PC-3 (cell line): Measurements from ENCODE around the gene COL16A1. TPM values are rescaled to one million over a fixed set of nuclear protein-coding genes. Genes with fewer than 3 reads are reported as not detected.

Experiments used
- ATAC-seq: fragments of 200-7000 bp; cut with Tn5 transposase; 2 replicates; pipeline ENCODE4 v1.9.1; 2020; ENCODE audit warnings: mild to moderate bottlenecking, moderate library complexity
- BruUV-seq: library from RNA; stranded (reverse); fragments of 400-500 nt; replicated peaks from 2 replicates; lab custom pipeline; 2021; lab: Mats Ljungman, UMichigan
- CTCF ChIA-PET: fragments of 300-600 bp; sonication (Branson Sonifier 250); formaldehyde crosslinking; loops from one replicate; lab custom pipeline; 2022; ENCODE audit warnings: antibody characterized with exemption; lab: Charles Lee
- POLR2A ChIA-PET: fragments of 300-600 bp; sonication (Branson Sonifier 250); formaldehyde crosslinking; loops from one replicate; lab custom pipeline; 2022; ENCODE audit warnings: antibody characterized with exemption; ENCODE audit not compliant: unreplicated experiment; lab: Charles Lee
- DNase-seq: peaks from one replicate; pipeline ENCODE4 v3.0.0-alpha.2; 2015
- H2AFZ ChIP-seq: fragments of 300-600 bp; sonication (generic); 2 replicates; pipeline ENCODE4 v1.6.0; 2016; ENCODE audit warnings: antibody characterized with exemption, low read length
- H3F3A ChIP-seq: fragments of 300-600 bp; sonication (generic); one replicate; pipeline ENCODE4 v1.6.0; 2017; ENCODE audit warnings: antibody characterized with exemption, low read length, control low read depth, mild to moderate bottlenecking; ENCODE audit not compliant: unreplicated experiment
- H3K27ac ChIP-seq: fragments of 300-600 bp; sonication (generic); 2 replicates; pipeline ENCODE4 v1.5.1; 2016; ENCODE audit warnings: mild to moderate bottlenecking, low read length
- H3K27me3 ChIP-seq: fragments of 300-600 bp; sonication (generic); 2 replicates; pipeline ENCODE4 v1.6.1; 2016; ENCODE audit warnings: low read length, mixed read lengths
- H3K36me3 ChIP-seq: fragments of 300-600 bp; sonication (generic); 2 replicates; pipeline ENCODE4 v1.6.1; 2016; ENCODE audit warnings: low read depth, mixed run types, low read length, mixed read lengths
- H3K4me1 ChIP-seq: fragments of 300-600 bp; sonication (generic); 2 replicates; pipeline ENCODE4 v1.5.1; 2016; ENCODE audit warnings: low read length; ENCODE audit not compliant: insufficient read depth
- H3K4me2 ChIP-seq: fragments of 300-600 bp; sonication (generic); 2 replicates; pipeline ENCODE4 v1.6.0; 2016; ENCODE audit warnings: low read length
- H3K4me3 ChIP-seq: fragments of 300-600 bp; sonication (generic); 2 replicates; pipeline ENCODE4 v1.5.1; 2016; ENCODE audit warnings: mild to moderate bottlenecking, low read length, mixed read lengths
- H3K79me2 ChIP-seq: fragments of 300-600 bp; sonication (generic); 2 replicates; pipeline ENCODE4 v1.6.1; 2017; ENCODE audit warnings: low read length, mixed read lengths
- H3K9ac ChIP-seq: fragments of 300-600 bp; sonication (generic); 2 replicates; pipeline ENCODE4 v1.6.0; 2016; ENCODE audit warnings: mild to moderate bottlenecking, low read length
- H3K9me2 ChIP-seq: fragments of 300-600 bp; sonication (generic); replicated peaks from 2 replicates; pipeline ENCODE4 v1.6.1; 2016; ENCODE audit warnings: mixed run types, low read length, mixed read lengths
- H3K9me3 ChIP-seq: fragments of 300-600 bp; sonication (generic); 2 replicates; pipeline ENCODE4 v1.6.1; 2016; ENCODE audit warnings: low read length, mixed read lengths
- H4K20me1 ChIP-seq: fragments of 300-600 bp; sonication (generic); 2 replicates; pipeline ENCODE4 v1.6.1; 2016; ENCODE audit warnings: low read length, mixed read lengths
- CTCF ChIP-seq: fragments of 300-600 bp; sonication (generic); conservative IDR thresholded peaks from 2 replicates; pipeline ENCODE4 v1.5.1; 2017; ENCODE audit warnings: antibody characterized with exemption, low read depth, mild to moderate bottlenecking, low read length
- EZH2 ChIP-seq: fragments of 300-600 bp; sonication (generic); IDR thresholded peaks from one replicate; pipeline ENCODE4 v1.6.1; 2017; ENCODE audit warnings: antibody characterized with exemption, mild to moderate bottlenecking, low read length; ENCODE audit not compliant: unreplicated experiment
- EZH2phosphoT487 ChIP-seq: fragments of 300-600 bp; sonication (generic); IDR thresholded peaks from 2 replicates; pipeline ENCODE4 v1.6.1; 2018; ENCODE audit warnings: mild to moderate bottlenecking, antibody characterized with exemption, low read length, borderline replicate concordance
- intact Hi-C: fragments of 100-400 bp; cut with micrococcal nuclease; formaldehyde crosslinking; loops from 2 replicates; pipeline ENCODE4 v1.9.0; 2023
- total RNA-seq: library from RNA; depleted of rRNA; stranded (reverse); fragments of >200 nt; gene quantifications from 2 replicates; pipeline ENCODE4 v1.2.3, GENCODE V29; 2014

The COL16A1 gene
- total RNA-seq, 1 experiment from 2014 or later, result 5.0 TPM

- H3K36me3 ChIP-seq, result no peaks in the 10 kb centered on the region
- ChIA-PET CTCF (no interaction called here), POLR2A (no interaction called here)
- H4K20me1 ChIP-seq, result no peaks in the 10 kb centered on the region
- DNase-seq, result no peak
- BruUV-seq, result no TSS peak
- H3K9me2 ChIP-seq, result no peaks in the 10 kb centered on the region
- no peaks in the 10 kb centered on the region for H3K9me3 ChIP-seq
- no peak for ATAC-seq
- H3K4me2 ChIP-seq, result no peak overlapping the region
- H3K4me3 ChIP-seq, result no peak overlapping the region
- H3K9ac ChIP-seq, result no peak overlapping the region
- TF ChIP-seq EZH2 (no peak), CTCF (no peak), EZH2phosphoT487 (no peak)
- no peaks in the 10 kb centered on the region for H3K79me2 ChIP-seq
- intact Hi-C loops, result no loop called here
- H3F3A ChIP-seq, result peaks cover 1% of the 10 kb centered on the region
- peaks cover 17% of the 10 kb centered on the region for H3K4me1 ChIP-seq
- no peaks in the 10 kb centered on the region for H3K27me3 ChIP-seq
- no peak overlapping the region for H3K27ac ChIP-seq
- no peak overlapping the region for H2AFZ ChIP-seq
These were observed 8.5 kb downstream of the COL16A1 start for GRCh38 chr1:31695327-31695726.

- no peaks in the 10 kb centered on the region for H3K36me3 ChIP-seq
- CTCF ChIA-PET, result no interaction called here
These were observed 8.9 kb downstream of the COL16A1 start for GRCh38 chr1:31694964-31695313.

More at GRCh38 chr1:31694964-31695313, 8.9 kb downstream of the COL16A1 start:
- Histone ChIP-seq H3F3A (no peaks in the 10 kb centered on the region), H3K9ac (no peak overlapping the region), H3K27me3 (no peaks in the 10 kb centered on the region), H3K4me2 (no peak overlapping the region), H3K9me3 (no peaks in the 10 kb centered on the region), H2AFZ (no peak overlapping the region), H3K79me2 (no peaks in the 10 kb centered on the region), H4K20me1 (no peaks in the 10 kb centered on the region), H3K27ac (no peak overlapping the region), H3K4me1 (peaks cover 17% of the 10 kb centered on the region), H3K4me3 (no peak overlapping the region), H3K9me2 (no peaks in the 10 kb centered on the region)
- intact Hi-C loops, result no loop called here
- DNase-seq (no peak), ATAC-seq (no peak)
- POLR2A ChIA-PET, result no interaction called here
- TF ChIP-seq EZH2phosphoT487 (no peak), EZH2 (no peak), CTCF (no peak)
- BruUV-seq, result no TSS peak
